GM12878 (cell line): Measurements from ENCODE around the gene COL15A1.
A peak's percentile ranks its signal among the peaks of the same experiment; 100 is the strongest.

Experiments used
- CBX5 ChIP-seq: sonication (generic); IDR thresholded peaks from 2 replicates; pipeline ENCODE4 v1.6.1; 2016; ENCODE audit warnings: low read depth, moderate library complexity, mild to moderate bottlenecking, inconsistent platforms
- CREB1 ChIP-seq: IDR thresholded peaks from 2 replicates; pipeline ENCODE4 v1.6.1; 2012; ENCODE audit warnings: low read depth, mild to moderate bottlenecking, inconsistent platforms
- CTCF ChIP-seq, 3 experiments: IDR thresholded peaks in 2 of 3; conservative IDR thresholded peaks in 1 of 3; 2 replicates each; pipeline ENCODE4 v1.5.1; 2011; ENCODE audit warnings: low read depth in 3 of 3, low read length in 3 of 3, mild to moderate bottlenecking in 3 of 3, control low read depth in 2 of 3, moderate library complexity in 2 of 3, inconsistent platforms in 1 of 3, mixed read lengths in 1 of 3; ENCODE audit not compliant: control insufficient read depth in 2 of 3, insufficient read depth in 1 of 3; ENCODE audit errors: extremely low read depth in 1 of 3
- E2F4 ChIP-seq: IDR thresholded peaks from 2 replicates; pipeline ENCODE4 v1.6.1; 2012; ENCODE audit warnings: low read depth, low read length, improper control_type of control experiment
- SIN3A ChIP-seq: IDR thresholded peaks from 2 replicates; pipeline ENCODE4 v1.6.1; 2012; ENCODE audit warnings: low read depth, low read length, improper control_type of control experiment
- ZNF687 ChIP-seq: fragments of 450-650 bp; IDR thresholded peaks from 2 replicates; pipeline ENCODE4 v1.6.1; 2017; ENCODE audit warnings: mild to moderate bottlenecking, moderate library complexity
- ZZZ3 ChIP-seq: IDR thresholded peaks from 2 replicates; pipeline ENCODE4 v1.6.1; 2011; ENCODE audit warnings: low read depth; ENCODE audit not compliant: control insufficient read depth, insufficient read length

DNA sequence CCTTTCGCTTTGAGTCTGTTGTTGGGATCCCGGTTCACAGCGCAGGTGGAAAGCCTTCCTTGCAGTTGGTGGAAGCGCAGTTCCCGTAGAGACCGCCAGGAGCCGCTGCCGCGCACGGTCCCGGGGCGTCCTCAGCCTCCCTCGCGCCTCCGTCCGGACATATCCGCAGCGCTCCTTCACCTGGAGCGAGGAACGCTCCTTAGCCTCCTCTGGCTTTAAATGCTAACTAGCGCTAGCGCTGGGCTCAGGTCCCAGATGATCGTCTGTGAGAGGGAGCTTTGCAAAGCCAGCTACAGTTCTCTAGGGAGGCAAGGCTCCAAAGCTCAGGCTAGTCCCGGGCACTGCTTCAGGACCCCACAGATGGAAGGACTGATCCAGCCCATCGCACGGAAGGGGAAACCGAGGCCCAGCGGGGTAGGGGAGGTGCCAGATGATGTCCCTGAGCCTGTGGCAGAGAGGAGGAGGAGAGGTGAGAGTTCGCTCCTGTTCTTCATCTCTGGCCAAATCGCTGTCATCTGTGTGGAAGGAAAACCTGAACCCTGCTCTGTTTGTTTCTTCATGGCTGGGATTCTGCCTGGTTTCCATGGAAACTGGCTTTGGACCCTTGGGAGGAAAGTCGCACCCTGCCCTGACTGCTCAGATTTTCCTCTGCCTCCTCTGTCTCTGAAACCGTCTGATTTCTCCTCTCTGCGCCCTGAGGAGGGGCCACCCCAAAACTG lies 31.4 kb downstream of the COL15A1 start:
- TF ChIP-seq SIN3A (no peak), CREB1 (no peak), CTCF (IDR thresholded peaks at IDR 0.05 in 2 of 3, conservative IDR thresholded peaks at IDR 0.05 in 1 of 3; ENCODE audit: control insufficient read depth in 2 of 3, extremely low read depth in 1 of 3, insufficient read depth in 1 of 3, low read depth in 3 of 3, low read length in 3 of 3) (peak; percentile 98 to 99 (median 98); a peak in 5 of 6 replicates), E2F4 (no peak), ZNF687 (no peak), ZZZ3 (no peak), CBX5 (no peak)
